Body of pancreas (tissue), 4 donors: Measurements from ENCODE around the gene PTPRS. TPM values are rescaled to one million over a fixed set of nuclear protein-coding genes. Genes with fewer than 3 reads are reported as not detected.

Experiments
- ATAC-seq: fragments of 150-250 bp; one replicate; pipeline ENCODE4 v1.9.1; 2016
- DNase-seq, 4 donors: peaks; one replicate each; pipeline ENCODE4 v3.0.0-alpha.2; 2019
- H3K27ac ChIP-seq, 4 donors: fragments of 200-600 bp; sonication (generic); 1 replicate in 3 of 4; 2 replicates in 1 of 4; pipeline versions ENCODE4 v1.5.1 to v1.6.1; 2016 to 2019; ENCODE audit warnings: mild to moderate bottlenecking in 1 of 4, mixed read lengths in 1 of 4, moderate library complexity in 1 of 4
- H3K27me3 ChIP-seq, 2 donors: fragments of 200-600 bp; sonication (generic); one replicate each; pipeline ENCODE4 v1.6.0; 2016; ENCODE audit warnings: mild to moderate bottlenecking in 1 of 2
- H3K36me3 ChIP-seq, 2 donors: fragments of 200-600 bp; sonication (generic); replicated peaks in 1 of 2; 2 replicates each; pipeline ENCODE4 v1.5.1; 2016; ENCODE audit warnings: low read depth in 2 of 2; ENCODE audit not compliant: insufficient read depth in 1 of 2
- H3K4me1 ChIP-seq: fragments of 200-600 bp; sonication (generic); one replicate; pipeline ENCODE4 v1.6.0; 2016
- H3K4me3 ChIP-seq, 2 donors: fragments of 200-600 bp; sonication (generic); 1 replicate in 1 of 2; 2 replicates in 1 of 2; pipeline ENCODE4 v1.5.1; 2016 to 2019
- H3K9me3 ChIP-seq, 3 donors: fragments of 200-600 bp; sonication (generic); 1 replicate in 2 of 3; 2 replicates in 1 of 3; pipeline ENCODE4 v1.5.1; 2016
- POLR2A ChIP-seq, 3 donors: fragments of 450-650 bp; IDR thresholded peaks; one replicate each; pipeline ENCODE4 v1.6.1; 2016; ENCODE audit warnings: antibody characterized with exemption in 3 of 3, mild to moderate bottlenecking in 2 of 3
- WGBS, 2 donors: methylation state at CpG; one replicate each; pipeline ENCODE4 v1.1.5; 2017; 5-methylcytosine and 5-hydroxymethylcytosine counted together
- intact Hi-C: fragments of 100-400 bp; cut with DNase I; formaldehyde crosslinking; loops from one replicate; pipeline ENCODE4 v1.15.1; 2023
- total RNA-seq, 2 donors: library from RNA; depleted of rRNA; stranded (reverse); fragments of >200 nt; gene quantifications; one replicate each; pipeline ENCODE4 v1.1.0, GENCODE V29; 2016
- TF ChIP-seq, protein P1 (sequence below), 7 experiments: fragments of 450-650 bp in 4 of 7; fragments of 200-600 bp in 3 of 7; sonication (generic) in 3 of 7; IDR thresholded peaks; one replicate each; pipeline ENCODE4 v1.5.1; 2016 to 2019; ENCODE audit warnings: antibody characterized with exemption in 7 of 7

PTPRS gene
- total RNA-seq, 2 donors from 2014 or later = 133 to 139 TPM

DNA sequence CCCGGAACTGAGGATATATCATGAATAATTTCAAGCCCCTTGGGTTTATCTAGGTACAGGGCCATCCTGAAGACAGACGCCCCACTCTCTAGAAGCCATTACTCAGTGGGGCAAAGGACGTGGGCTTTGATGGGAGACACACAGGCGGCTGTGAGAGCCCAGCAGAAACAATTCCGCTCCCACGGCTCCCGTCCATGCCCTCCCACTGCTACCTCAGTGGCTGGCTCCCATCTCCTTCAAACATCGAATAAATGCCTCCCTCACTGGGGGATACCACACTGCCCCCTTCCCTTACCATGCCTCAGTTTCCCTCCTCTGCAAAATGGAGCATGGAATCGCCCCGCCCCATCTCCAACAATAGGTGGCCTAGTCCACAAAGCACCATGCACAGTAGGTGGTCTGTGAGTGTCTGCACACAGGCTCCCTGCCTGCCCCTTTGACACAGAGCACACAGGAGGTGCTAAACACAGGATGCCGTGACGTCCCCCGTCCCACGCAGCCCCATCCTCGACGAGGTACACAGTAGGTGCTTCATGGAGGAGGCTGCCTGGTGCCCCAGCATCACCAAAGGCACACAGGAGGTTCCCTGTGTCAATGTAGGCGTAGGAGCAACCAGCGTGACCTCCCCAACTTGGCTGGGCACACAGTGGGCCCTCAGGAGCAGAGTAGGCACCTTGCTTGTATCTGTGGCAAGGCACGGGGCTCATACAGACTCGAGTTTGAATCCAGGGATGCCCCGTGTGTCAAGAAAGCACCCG lies 46.0 kb downstream of the PTPRS start:
- Histone ChIP-seq H3K27ac (no peak overlapping the region), H3K4me3 (no peak overlapping the region)

DNA sequence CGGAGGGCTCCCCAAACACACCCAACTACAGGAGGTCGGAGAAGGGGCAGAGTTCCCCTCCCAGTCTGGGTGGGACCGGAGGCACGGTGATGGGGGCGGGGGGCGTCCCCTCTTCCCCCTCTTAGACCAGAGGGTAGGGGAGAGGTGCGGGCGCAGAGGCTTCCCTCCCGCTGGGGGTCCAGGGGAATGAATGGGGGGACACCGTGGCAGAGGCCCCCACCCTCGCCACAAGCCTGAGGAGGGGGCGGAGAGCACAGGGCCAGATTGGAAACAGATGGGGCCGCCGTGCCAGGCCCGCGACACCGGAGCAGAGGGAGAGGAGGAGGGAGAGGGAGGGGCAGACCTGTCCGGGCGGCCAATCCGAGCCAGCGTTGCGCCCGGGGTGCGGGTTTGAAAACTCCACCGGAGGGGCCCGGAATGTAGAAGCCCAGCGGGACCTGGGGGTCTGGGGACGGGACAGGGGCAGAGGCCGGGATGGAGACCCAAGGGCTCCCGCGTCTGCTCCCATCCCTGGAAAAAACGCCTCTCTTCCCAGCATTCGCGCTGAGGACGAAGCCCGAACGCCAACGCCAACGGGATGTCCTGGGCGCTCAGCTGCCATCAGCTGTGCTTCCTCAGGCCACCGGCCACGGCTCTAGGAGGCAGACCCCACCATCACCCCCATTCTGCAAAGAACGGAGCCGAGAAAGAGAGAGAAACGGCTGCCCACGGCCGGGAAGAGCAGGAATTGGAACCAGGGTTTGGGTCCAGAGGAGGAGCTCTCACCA lies 46.8 kb downstream of the PTPRS start:
- no peak for TF ChIP-seq POLR2A (IDR thresholded peaks at IDR 0.05)
- TF ChIP-seq, protein P1, sequence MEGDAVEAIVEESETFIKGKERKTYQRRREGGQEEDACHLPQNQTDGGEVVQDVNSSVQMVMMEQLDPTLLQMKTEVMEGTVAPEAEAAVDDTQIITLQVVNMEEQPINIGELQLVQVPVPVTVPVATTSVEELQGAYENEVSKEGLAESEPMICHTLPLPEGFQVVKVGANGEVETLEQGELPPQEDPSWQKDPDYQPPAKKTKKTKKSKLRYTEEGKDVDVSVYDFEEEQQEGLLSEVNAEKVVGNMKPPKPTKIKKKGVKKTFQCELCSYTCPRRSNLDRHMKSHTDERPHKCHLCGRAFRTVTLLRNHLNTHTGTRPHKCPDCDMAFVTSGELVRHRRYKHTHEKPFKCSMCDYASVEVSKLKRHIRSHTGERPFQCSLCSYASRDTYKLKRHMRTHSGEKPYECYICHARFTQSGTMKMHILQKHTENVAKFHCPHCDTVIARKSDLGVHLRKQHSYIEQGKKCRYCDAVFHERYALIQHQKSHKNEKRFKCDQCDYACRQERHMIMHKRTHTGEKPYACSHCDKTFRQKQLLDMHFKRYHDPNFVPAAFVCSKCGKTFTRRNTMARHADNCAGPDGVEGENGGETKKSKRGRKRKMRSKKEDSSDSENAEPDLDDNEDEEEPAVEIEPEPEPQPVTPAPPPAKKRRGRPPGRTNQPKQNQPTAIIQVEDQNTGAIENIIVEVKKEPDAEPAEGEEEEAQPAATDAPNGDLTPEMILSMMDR (IDR thresholded peaks at IDR 0.05) = no peak
- H3K4me1 ChIP-seq = peaks cover 42% of the 10 kb centered on the region
- intact Hi-C loops = no loop called here
- 23 to 62% methylated on average over 22 to 40 of the region's 47 CpGs for WGBS, 2 donors
- no peaks in the 10 kb centered on the region for H3K9me3 ChIP-seq
- no peak for ATAC-seq
- peak in 2 of 4 donors; percentile 30 to 34 for DNase-seq
- H3K27me3 ChIP-seq = no peaks in the 10 kb centered on the region
- peak overlapping the region in 1 of 2 donors; percentile 37 for H3K4me3 ChIP-seq
- peak overlapping the region in 1 of 4 donors; percentile 81 for H3K27ac ChIP-seq
- no peaks in the 10 kb centered on the region for H3K36me3 ChIP-seq

More for the DNA sequence above, 46.0 kb downstream of the PTPRS start:
- no peaks in the 10 kb centered on the region for H3K36me3 ChIP-seq
- intact Hi-C loops = no loop called here
- peaks cover 35% of the 10 kb centered on the region for H3K4me1 ChIP-seq
- DNase-seq = no peak
- ATAC-seq = no peak
- no peaks in the 10 kb centered on the region for H3K27me3 ChIP-seq
- TF ChIP-seq POLR2A (IDR thresholded peaks at IDR 0.05) = no peak
- TF ChIP-seq, protein P1 (IDR thresholded peaks at IDR 0.05) = no peak
- 80 to 92% methylated on average over 14 to 22 of the region's 22 CpGs for WGBS, 2 donors
- H3K9me3 ChIP-seq = no peaks in the 10 kb centered on the region

DNA sequence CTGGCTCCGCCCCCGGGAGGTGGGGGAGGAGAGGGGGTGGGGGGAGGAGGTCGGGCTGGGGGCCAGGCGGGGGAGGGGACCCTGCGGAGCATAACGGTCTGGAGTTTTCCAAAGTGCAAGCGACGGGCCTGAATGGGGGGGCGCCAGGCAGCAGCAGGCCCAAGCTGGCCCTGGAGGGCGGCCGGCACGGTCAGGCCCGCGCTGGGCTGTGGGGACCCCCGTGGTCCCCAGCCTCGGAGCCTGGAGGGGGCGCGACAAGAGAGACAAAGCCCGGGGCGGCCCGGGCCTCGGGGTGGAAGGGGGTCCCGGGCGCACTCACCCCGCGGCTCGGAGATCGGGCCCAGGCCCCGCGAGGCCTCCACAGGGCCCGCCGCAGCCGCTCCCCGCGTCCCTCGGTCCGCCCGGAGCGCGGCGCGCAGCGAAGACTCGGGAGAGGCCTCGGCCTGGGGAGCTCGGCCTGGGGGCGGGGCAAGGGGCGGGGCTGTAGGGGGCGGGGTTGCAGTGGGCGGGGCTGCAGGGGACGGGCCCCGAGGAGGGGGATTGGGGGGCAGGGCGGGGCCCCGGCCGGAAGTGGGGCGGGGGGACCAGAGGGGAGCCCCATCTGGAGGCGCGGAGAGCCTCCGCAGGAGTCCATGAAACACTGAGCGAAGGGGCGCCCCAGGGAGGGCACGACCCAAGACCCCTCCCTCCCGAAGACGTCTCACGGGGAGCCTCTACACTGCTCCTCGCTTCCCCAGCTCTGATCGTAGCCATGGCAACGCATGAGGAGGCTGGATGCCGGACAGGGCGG lies 47.6 kb downstream of the PTPRS start:
- WGBS, 2 donors = 1% methylated on average over 39 of the region's 70 CpGs; no CpG with 5 or more reads in 1 of the 2 donors
- DNase-seq (peak; percentile 53 to 74 (median 70)), ATAC-seq (peak; percentile 82)
- TF ChIP-seq, protein P1 (IDR thresholded peaks at IDR 0.05) = no peak
- TF ChIP-seq POLR2A (IDR thresholded peaks at IDR 0.05) = peak; percentile 24 to 40 (median 35)
- no peaks in the 10 kb centered on the region for H3K36me3 ChIP-seq
- H3K9me3 ChIP-seq = no peaks in the 10 kb centered on the region
- peaks cover 50% of the 10 kb centered on the region for H3K4me1 ChIP-seq
- H3K27ac ChIP-seq = peak overlapping the region; percentile 22 to 81 (median 68)
- no peaks in the 10 kb centered on the region for H3K27me3 ChIP-seq
- intact Hi-C loops = no loop called here
- H3K4me3 ChIP-seq = peak overlapping the region; percentile 37 to 44

DNA sequence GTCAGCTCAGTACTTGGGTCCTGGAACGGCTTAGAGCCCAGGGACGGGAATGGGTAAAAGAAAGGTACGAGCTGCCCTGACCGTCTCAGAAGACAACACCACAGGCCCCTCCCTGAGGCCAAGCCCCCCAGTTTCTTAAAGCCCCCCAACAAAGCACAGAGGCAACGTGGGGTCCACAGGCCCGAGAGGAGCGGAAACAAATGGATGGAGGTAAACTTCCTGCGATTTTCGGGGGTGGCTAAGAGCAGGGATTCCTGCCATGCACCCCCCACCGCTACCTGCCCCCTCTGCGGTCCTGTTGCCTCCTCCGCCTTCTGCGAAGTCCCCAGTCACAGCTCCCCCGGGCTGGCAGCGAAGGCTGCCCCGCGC lies 48.2 kb downstream of the PTPRS start:
- peaks cover 56% of the 10 kb centered on the region for H3K4me1 ChIP-seq
- ATAC-seq (no peak), DNase-seq (no peak)
- peak overlapping the region; percentile 37 to 44 for H3K4me3 ChIP-seq
- H3K9me3 ChIP-seq = no peaks in the 10 kb centered on the region
- TF ChIP-seq, protein P1 (IDR thresholded peaks at IDR 0.05) = no peak
- TF ChIP-seq POLR2A (IDR thresholded peaks at IDR 0.05) = peak in 1 of 3 donors; percentile 13
- peak overlapping the region in 3 of 4 donors; percentile 22 to 81 (median 70) for H3K27ac ChIP-seq
- intact Hi-C loops = no loop called here
- 0 to 3% methylated on average over 5 to 10 of the region's 17 CpGs for WGBS, 2 donors
- no peaks in the 10 kb centered on the region for H3K27me3 ChIP-seq
- no peaks in the 10 kb centered on the region for H3K36me3 ChIP-seq
